ENCODE data around the gene ADORA2A. TPM values are rescaled to one million over a fixed set of nuclear protein-coding genes. Genes with fewer than 3 reads are reported as not detected.

Gene ADORA2A
- total and polyA plus RNA-seq, 10 of the 15 experiments (the other 5 are each of a cell fraction or from before 2014, with no cell fraction given), result 0.69 to 31.2 (median 18.3) TPM

DNA sequence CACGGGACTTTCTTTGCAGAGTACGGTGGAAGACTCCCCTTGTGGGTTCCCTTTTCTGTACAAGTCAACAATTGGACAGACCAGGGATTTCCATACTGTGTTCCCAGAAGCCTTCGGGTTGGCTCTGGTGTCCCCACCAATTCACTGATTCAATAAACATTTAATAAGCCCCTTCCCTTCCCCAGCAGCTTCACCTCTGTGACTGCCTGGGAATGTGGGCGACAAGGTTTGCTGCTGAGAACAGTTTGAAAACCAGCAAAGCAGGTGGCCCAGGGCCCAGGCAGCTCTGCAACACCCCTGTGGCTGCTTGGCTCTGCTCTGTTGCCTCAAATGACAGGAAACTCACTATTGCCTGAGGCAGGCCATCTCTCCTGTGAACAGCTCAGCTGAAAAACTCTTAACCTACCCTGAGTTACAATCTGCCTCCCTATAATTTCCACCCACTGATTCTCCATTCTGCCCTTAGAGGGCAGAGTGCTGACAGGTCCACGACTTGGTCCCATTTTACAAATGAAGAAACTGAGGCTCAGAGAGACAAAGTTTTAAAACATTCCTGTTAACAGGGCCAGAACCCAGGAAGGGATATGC is 10.4 kb downstream of the ADORA2A start (continued):
- TF ChIP-seq CUX1 (IDR thresholded peaks at IDR 0.05; ENCODE audit: insufficient replicate concordance, low read depth, low read length), result peak; percentile 22
- TF ChIP-seq, protein P1, sequence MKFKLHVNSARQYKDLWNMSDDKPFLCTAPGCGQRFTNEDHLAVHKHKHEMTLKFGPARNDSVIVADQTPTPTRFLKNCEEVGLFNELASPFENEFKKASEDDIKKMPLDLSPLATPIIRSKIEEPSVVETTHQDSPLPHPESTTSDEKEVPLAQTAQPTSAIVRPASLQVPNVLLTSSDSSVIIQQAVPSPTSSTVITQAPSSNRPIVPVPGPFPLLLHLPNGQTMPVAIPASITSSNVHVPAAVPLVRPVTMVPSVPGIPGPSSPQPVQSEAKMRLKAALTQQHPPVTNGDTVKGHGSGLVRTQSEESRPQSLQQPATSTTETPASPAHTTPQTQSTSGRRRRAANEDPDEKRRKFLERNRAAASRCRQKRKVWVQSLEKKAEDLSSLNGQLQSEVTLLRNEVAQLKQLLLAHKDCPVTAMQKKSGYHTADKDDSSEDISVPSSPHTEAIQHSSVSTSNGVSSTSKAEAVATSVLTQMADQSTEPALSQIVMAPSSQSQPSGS (IDR thresholded peaks at IDR 0.05; ENCODE audit: low read length), result no peak
- no peak for TF ChIP-seq MYC (IDR thresholded peaks at IDR 0.05; ENCODE audit: insufficient read depth, insufficient read length, insufficient replicate concordance, low read length, severe bottlenecking)
- TF ChIP-seq KLF5 (IDR thresholded peaks at IDR 0.05; ENCODE audit: partially characterized antibody), result no peak
- TF ChIP-seq CBX3 (IDR thresholded peaks at IDR 0.05; ENCODE audit: borderline replicate concordance, low read depth), result no peak
- no peak for TF ChIP-seq ZNF274 (IDR thresholded peaks at IDR 0.05; ENCODE audit: insufficient read depth, insufficient read length)
- peak; percentile 73 for TF ChIP-seq DPF2 (IDR thresholded peaks at IDR 0.05)
- no peak for TF ChIP-seq POLR2AphosphoS5 (IDR thresholded peaks at IDR 0.05; ENCODE audit: low read length)
- TF ChIP-seq BCL11A (IDR thresholded peaks at IDR 0.05; ENCODE audit: low read depth, low read length), result no peak
- no peak for TF ChIP-seq NKRF (conservative IDR thresholded peaks at IDR 0.05)
- no peak for TF ChIP-seq RCOR1 (conservative IDR thresholded peaks at IDR 0.05; ENCODE audit: low read depth, low read length)
- TF ChIP-seq, protein P2, sequence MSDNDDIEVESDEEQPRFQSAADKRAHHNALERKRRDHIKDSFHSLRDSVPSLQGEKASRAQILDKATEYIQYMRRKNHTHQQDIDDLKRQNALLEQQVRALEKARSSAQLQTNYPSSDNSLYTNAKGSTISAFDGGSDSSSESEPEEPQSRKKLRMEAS (IDR thresholded peaks at IDR 0.05; ENCODE audit: low read depth, low read length), result 0 out of 2 replicates have a peak, but pooled peaks have one; percentile 48
- no peak for TF ChIP-seq BMI1 (IDR thresholded peaks at IDR 0.05; ENCODE audit: borderline replicate concordance)
- no peak for TF ChIP-seq NR2F1 (conservative IDR thresholded peaks at IDR 0.05)
- TF ChIP-seq, protein P3, sequence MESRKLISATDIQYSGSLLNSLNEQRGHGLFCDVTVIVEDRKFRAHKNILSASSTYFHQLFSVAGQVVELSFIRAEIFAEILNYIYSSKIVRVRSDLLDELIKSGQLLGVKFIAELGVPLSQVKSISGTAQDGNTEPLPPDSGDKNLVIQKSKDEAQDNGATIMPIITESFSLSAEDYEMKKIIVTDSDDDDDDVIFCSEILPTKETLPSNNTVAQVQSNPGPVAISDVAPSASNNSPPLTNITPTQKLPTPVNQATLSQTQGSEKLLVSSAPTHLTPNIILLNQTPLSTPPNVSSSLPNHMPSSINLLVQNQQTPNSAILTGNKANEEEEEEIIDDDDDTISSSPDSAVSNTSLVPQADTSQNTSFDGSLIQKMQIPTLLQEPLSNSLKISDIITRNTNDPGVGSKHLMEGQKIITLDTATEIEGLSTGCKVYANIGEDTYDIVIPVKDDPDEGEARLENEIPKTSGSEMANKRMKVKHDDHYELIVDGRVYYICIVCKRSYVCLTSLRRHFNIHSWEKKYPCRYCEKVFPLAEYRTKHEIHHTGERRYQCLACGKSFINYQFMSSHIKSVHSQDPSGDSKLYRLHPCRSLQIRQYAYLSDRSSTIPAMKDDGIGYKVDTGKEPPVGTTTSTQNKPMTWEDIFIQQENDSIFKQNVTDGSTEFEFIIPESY (IDR thresholded peaks at IDR 0.05), result no peak
- TF ChIP-seq STAT3 (IDR thresholded peaks at IDR 0.05; ENCODE audit: low read depth, low read length), result no peak
- TF ChIP-seq HCFC1 (IDR thresholded peaks at IDR 0.05; ENCODE audit: low read length), result no peak
- TF ChIP-seq NFXL1 (IDR thresholded peaks at IDR 0.05; ENCODE audit: borderline replicate concordance), result no peak
- TF ChIP-seq SREBF1 (IDR thresholded peaks at IDR 0.05; ENCODE audit: low read length), result no peak
- no peak for TF ChIP-seq CEBPB (IDR thresholded peaks at IDR 0.05; ENCODE audit: borderline replicate concordance in 1 of 2, low read depth in 2 of 2, low read length in 2 of 2)
- TF ChIP-seq CHD1 (IDR thresholded peaks at IDR 0.05; ENCODE audit: low read depth, low read length), result no peak
